Activated CD8-positive, alpha-beta T cell treated with anti-CD3 and anti-CD28 coated beads, Interleukin-2, amount 10 ng/mL, durations not matched to agents 7 days and 5 days (primary cell): ENCODE data around the gene PCNT. TPM values are rescaled to one million over a fixed set of nuclear protein-coding genes. Genes with fewer than 3 reads are reported as not detected.

ENCODE experiments used
- ATAC-seq: fragments of 150-1000 bp; cut with Tn5 transposase; one replicate; pipeline ENCODE4 v1.10.0; 2021; ENCODE audit warnings: moderate library complexity
- CTCF ChIA-PET: fragments of 350-600 bp; sonication (Branson Sonifier 250); formaldehyde crosslinking; loops from one replicate; lab custom pipeline; 2021; ENCODE audit warnings: antibody characterized with exemption; lab: Charles Lee
- POLR2A ChIA-PET: fragments of 350-600 bp; sonication (Branson Sonifier 250); formaldehyde crosslinking; loops from one replicate; lab custom pipeline; 2021; ENCODE audit warnings: antibody characterized with exemption; lab: Charles Lee
- DNase-seq: peaks from one replicate; pipeline ENCODE4 v3.0.0-alpha.2; 2020
- H3K27ac Mint-ChIP-seq: one replicate; pipeline ENCODE4 v1.8.0; 2021; ENCODE audit warnings: mild to moderate bottlenecking, mixed read lengths
- H3K27me3 Mint-ChIP-seq: one replicate; pipeline ENCODE4 v1.8.0; 2021; ENCODE audit warnings: low read depth, mixed read lengths
- H3K36me3 Mint-ChIP-seq: one replicate; pipeline ENCODE4 v1.8.0; 2021; ENCODE audit warnings: low read depth, mixed read lengths
- H3K4me1 Mint-ChIP-seq: one replicate; pipeline ENCODE4 v1.8.0; 2021; ENCODE audit warnings: low read depth, mixed read lengths
- H3K4me3 Mint-ChIP-seq: one replicate; pipeline ENCODE4 v1.8.0; 2021; ENCODE audit warnings: mild to moderate bottlenecking, mixed read lengths
- H3K9me3 Mint-ChIP-seq: one replicate; pipeline ENCODE4 v1.8.0; 2022; ENCODE audit warnings: mixed read lengths; ENCODE audit not compliant: insufficient read depth
- total RNA-seq, 2 experiments: library from RNA; stranded (reverse); gene quantifications; one replicate each; pipeline ENCODE4 v1.2.3, GENCODE V29; 2021

PCNT gene
- total RNA-seq, 2 experiments from 2014 or later, result 89.0 to 98.8 TPM

- Mint-ChIP-seq H3K9me3 (no peaks in the 10 kb centered on the region), H3K4me3 (peak overlapping the region; percentile 96), H3K27me3 (no peaks in the 10 kb centered on the region), H3K4me1 (peaks cover 44% of the 10 kb centered on the region), H3K36me3 (peaks cover 57% of the 10 kb centered on the region), H3K27ac (peak overlapping the region; percentile 99)
- ChIA-PET CTCF (interaction anchor here (1.2 to 1.4 kb wide), 2 partner anchors 70 to 171 kb away, joined by 3 to 4 read pairs; no protein-coding TSS in a partner anchor), POLR2A (no interaction called here)
- ATAC-seq (peak; percentile 74), DNase-seq (peak; percentile 87)
Observed at GRCh38 chr21:46324390-46325072, 575 bp downstream of the PCNT start.

GRCh38 chr21:46325073-46325912, 1.3 kb downstream of the PCNT start:
- Mint-ChIP-seq H3K9me3 (no peaks in the 10 kb centered on the region), H3K27ac (peak overlapping the region; percentile 69), H3K4me3 (peak overlapping the region; percentile 74), H3K4me1 (peaks cover 40% of the 10 kb centered on the region), H3K36me3 (peaks cover 54% of the 10 kb centered on the region), H3K27me3 (no peaks in the 10 kb centered on the region)
- peak; percentile 9 for ATAC-seq
- ChIA-PET CTCF (interaction anchor here (0.6 to 1.4 kb wide), 11 partner anchors 19 to 355 kb away, joined by 3 to 5 read pairs (median 4); partner anchors contain the start of genes MCM3AP and YBEY), POLR2A (interaction anchor here (0.6 to 1.4 kb wide), 2 partner anchors 75 to 134 kb away, joined by 3 to 4 read pairs; partner anchors contain the start of gene DIP2A)
- DNase-seq, result peak; percentile 48

- peaks cover 52% of the 10 kb centered on the region for H3K36me3 Mint-ChIP-seq
- peak overlapping the region; percentile 57 for H3K27ac Mint-ChIP-seq
- peak overlapping the region; percentile 22 for H3K4me3 Mint-ChIP-seq
- POLR2A ChIA-PET, result interaction anchor here (1.4 kb wide), 1 partner anchor 133 kb away, joined by 3 read pairs; the partner anchor contains the start of gene DIP2A
- no peak for ATAC-seq
- peaks cover 32% of the 10 kb centered on the region for H3K4me1 Mint-ChIP-seq
- H3K27me3 Mint-ChIP-seq, result no peaks in the 10 kb centered on the region
- H3K9me3 Mint-ChIP-seq, result no peaks in the 10 kb centered on the region
- DNase-seq, result no peak
- CTCF ChIA-PET, result interaction anchor here (0.6 to 1.4 kb wide), 10 partner anchors 18 to 355 kb away, joined by 3 to 5 read pairs (median 4); partner anchors contain the start of genes MCM3AP and YBEY
Observed at GRCh38 chr21:46326110-46326703, 2.3 kb downstream of the PCNT start.

GRCh38 chr21:46327711-46328110, 3.8 kb downstream of the PCNT start:
- CTCF ChIA-PET, result no interaction called here
- Mint-ChIP-seq H3K27ac (no peak overlapping the region), H3K4me3 (no peak overlapping the region), H3K27me3 (no peaks in the 10 kb centered on the region), H3K9me3 (no peaks in the 10 kb centered on the region), H3K36me3 (peaks cover 49% of the 10 kb centered on the region), H3K4me1 (peaks cover 22% of the 10 kb centered on the region)
- no peak for DNase-seq
- POLR2A ChIA-PET, result no interaction called here
- no peak for ATAC-seq

- ChIA-PET CTCF (no interaction called here), POLR2A (no interaction called here)
Observed at GRCh38 chr21:46328151-46328550, 4.2 kb downstream of the PCNT start.

GRCh38 chr21:46329796-46330195, 5.8 kb downstream of the PCNT start:
- ATAC-seq, result no peak
- Mint-ChIP-seq H3K27me3 (no peaks in the 10 kb centered on the region), H3K9me3 (no peaks in the 10 kb centered on the region), H3K4me3 (no peak overlapping the region), H3K27ac (no peak overlapping the region), H3K36me3 (peaks cover 45% of the 10 kb centered on the region), H3K4me1 (peaks cover 22% of the 10 kb centered on the region)
- DNase-seq, result no peak
- CTCF ChIA-PET, result no interaction called here
- POLR2A ChIA-PET, result no interaction called here

More at GRCh38 chr21:46328151-46328550, 4.2 kb downstream of the PCNT start:
- Mint-ChIP-seq H3K4me1 (peaks cover 22% of the 10 kb centered on the region), H3K36me3 (peaks cover 45% of the 10 kb centered on the region), H3K4me3 (no peak overlapping the region), H3K27ac (no peak overlapping the region), H3K27me3 (no peaks in the 10 kb centered on the region), H3K9me3 (no peaks in the 10 kb centered on the region)
- DNase-seq (no peak), ATAC-seq (no peak)

- CTCF ChIA-PET, result no interaction called here
- H3K27ac Mint-ChIP-seq, result no peak overlapping the region
- no peak for DNase-seq
Observed at GRCh38 chr21:46334351-46335140, 10.6 kb downstream of the PCNT start.

GRCh38 chr21:46336603-46337002, 12.6 kb downstream of the PCNT start:
- Mint-ChIP-seq H3K27ac (no peak overlapping the region), H3K9me3 (no peaks in the 10 kb centered on the region), H3K27me3 (no peaks in the 10 kb centered on the region), H3K36me3 (peaks cover 58% of the 10 kb centered on the region), H3K4me3 (no peak overlapping the region), H3K4me1 (peaks cover 3% of the 10 kb centered on the region)
- POLR2A ChIA-PET, result no interaction called here
- ATAC-seq (no peak), DNase-seq (no peak)
- CTCF ChIA-PET, result no interaction called here

More at GRCh38 chr21:46334351-46335140, 10.6 kb downstream of the PCNT start:
- ATAC-seq, result no peak
- POLR2A ChIA-PET, result no interaction called here
- Mint-ChIP-seq H3K4me3 (no peak overlapping the region), H3K36me3 (peaks cover 55% of the 10 kb centered on the region), H3K9me3 (no peaks in the 10 kb centered on the region), H3K27me3 (no peaks in the 10 kb centered on the region), H3K4me1 (peaks cover 3% of the 10 kb centered on the region)

- CTCF ChIA-PET, result no interaction called here
- Mint-ChIP-seq H3K36me3 (peaks cover 63% of the 10 kb centered on the region), H3K27ac (no peak overlapping the region), H3K4me3 (no peak overlapping the region), H3K4me1 (peaks cover 5% of the 10 kb centered on the region), H3K27me3 (no peaks in the 10 kb centered on the region), H3K9me3 (no peaks in the 10 kb centered on the region)
- DNase-seq (no peak), ATAC-seq (no peak)
- POLR2A ChIA-PET, result no interaction called here
Observed at GRCh38 chr21:46340998-46341397, 17.0 kb downstream of the PCNT start.

GRCh38 chr21:46344219-46344915, 20.4 kb downstream of the PCNT start:
- Mint-ChIP-seq H3K4me1 (peaks cover 2% of the 10 kb centered on the region), H3K4me3 (no peak overlapping the region), H3K27ac (no peak overlapping the region), H3K27me3 (no peaks in the 10 kb centered on the region), H3K9me3 (no peaks in the 10 kb centered on the region), H3K36me3 (peaks cover 59% of the 10 kb centered on the region)
- ATAC-seq, result no peak
- POLR2A ChIA-PET, result no interaction called here
- CTCF ChIA-PET, result interaction anchor here (1.4 kb wide), 1 partner anchor 19 kb away, joined by 4 read pairs; no protein-coding TSS in a partner anchor
- DNase-seq, result no peak
